Stomach (tissue), 9 donors: ENCODE results near the gene CPED1. TPM values are rescaled to one million over a fixed set of nuclear protein-coding genes. Genes with fewer than 3 reads are reported as not detected.
"Not testable (repeated sequence)": the region's sequence is repeated elsewhere in the genome, so short reads cannot be mapped to it uniquely, and the experiment has no call there.

Experiments
- DNase-seq, 2 donors: peaks; one replicate each; pipeline versions ENCODE4 v3.0.0 to v3.0.0-alpha.2; 2013 to 2019
- H3K27ac ChIP-seq, 5 donors: fragments of 200-600 bp in 4 of 5; sonication (generic) in 4 of 5; one replicate each; pipeline ENCODE4 v1.5.1; 2013 to 2019; ENCODE audit warnings: mild to moderate bottlenecking in 1 of 5, moderate library complexity in 1 of 5
- H3K27me3 ChIP-seq, 3 donors: fragments of 200-600 bp; sonication (generic); one replicate each; pipeline ENCODE4 v1.5.1; 2017 to 2019; ENCODE audit warnings: mixed run types in 1 of 3
- H3K36me3 ChIP-seq, 4 donors: fragments of 200-600 bp; sonication (generic); 1 replicate in 3 of 4; 2 replicates in 1 of 4; pipeline ENCODE4 v1.5.1; 2016 to 2019
- H3K4me1 ChIP-seq, 4 donors: fragments of 200-600 bp; sonication (generic); one replicate each; pipeline ENCODE4 v1.5.1; 2016 to 2019
- H3K4me3 ChIP-seq, 4 donors: fragments of 200-600 bp; sonication (generic) in 3 of 4; one replicate each; pipeline ENCODE4 v1.5.1; 2016 to 2019; ENCODE audit warnings: mild to moderate bottlenecking in 1 of 4
- H3K9me3 ChIP-seq, 4 donors: fragments of 200-600 bp; sonication (generic); one replicate each; pipeline ENCODE4 v1.5.1; 2016 to 2019
- CTCF ChIP-seq, 7 experiments: fragments of 450-650 bp in 4 of 7; fragments of 200-600 bp in 3 of 7; sonication (generic) in 3 of 7; IDR thresholded peaks; one replicate each; pipeline ENCODE4 v1.5.1; 2016 to 2019; ENCODE audit warnings: antibody characterized with exemption in 7 of 7, control low read depth in 2 of 7, mild to moderate bottlenecking in 1 of 7
- EP300 ChIP-seq: sonication (generic); formaldehyde crosslinking; IDR thresholded peaks from one replicate; pipeline ENCODE4 v1.6.1; 2017; ENCODE audit warnings: antibody characterized with exemption
- POLR2A ChIP-seq, 4 donors: fragments of 450-650 bp; IDR thresholded peaks; one replicate each; pipeline ENCODE4 v1.6.1; 2016; ENCODE audit warnings: antibody characterized with exemption in 4 of 4, control low read depth in 2 of 4, mild to moderate bottlenecking in 1 of 4, moderate library complexity in 1 of 4
- POLR2AphosphoS5 ChIP-seq, 3 donors: sonication (generic); formaldehyde crosslinking; IDR thresholded peaks; one replicate each; pipeline ENCODE4 v1.6.1; 2016; ENCODE audit warnings: antibody characterized with exemption in 3 of 3
- WGBS, 5 donors: extraction: QIAGEN DNeasy Blood & Tissue Kit in 3 of 5; methylation state at CpG; one replicate each; pipeline versions ENCODE4 v1.1.5 to v1.1.7; 2013 to 2018; 5-methylcytosine and 5-hydroxymethylcytosine counted together
- intact Hi-C: fragments of 100-400 bp; cut with DNase I; formaldehyde crosslinking; loops from one replicate; pipeline ENCODE4 v1.15.1; 2023; ENCODE audit warnings: low total_unique reads
- polyA plus RNA-seq, 3 donors: library from polyadenylated mRNA; stranded (reverse); fragments of 200-250 nt; gene quantifications; one replicate each; pipeline ENCODE4 v1.2.3, GENCODE V29; 2013
- total RNA-seq, 5 donors: library from RNA; depleted of rRNA; stranded (reverse); fragments of >200 nt; gene quantifications; one replicate each; pipeline versions ENCODE4 v1.1.0 to v1.2.3, GENCODE V29; 2014 to 2016
- donor health status: healthy with polysubstance abuse.
- donor health status: Bipolar disorder and iron deficiency.
- donor health status: healthy.

The CPED1 gene
- total and polyA plus RNA-seq, 8 donors = 3.0 to 58.7 (median 15.9) TPM

- intact Hi-C loops = no loop called here
- Histone ChIP-seq H3K4me1 (no peaks in the 10 kb centered on the region), H3K4me3 (no peak overlapping the region), H3K9me3 (peaks cover 0 to 12% (median 5%) of the 10 kb centered on the region in 4 donors), H3K27me3 (no peaks in the 10 kb centered on the region), H3K27ac (no peak overlapping the region), H3K36me3 (peaks cover 0 to 31% (median 13%) of the 10 kb centered on the region in 4 donors)
- DNase-seq = no peak
- no peak for TF ChIP-seq POLR2A (IDR thresholded peaks at IDR 0.05)
- no peak for TF ChIP-seq CTCF (IDR thresholded peaks at IDR 0.05)
- no peak for TF ChIP-seq EP300
- no peak for TF ChIP-seq POLR2AphosphoS5 (IDR thresholded peaks at IDR 0.05)
- WGBS, 5 donors = 81 to 90% (median 82%) methylated on average over 6 of the region's 6 CpGs
These were observed 298.5 kb downstream of the CPED1 start for GRCh38 chr7:121286742-121287734.

GRCh38 chr7:121288894-121289293, 300.4 kb downstream of the CPED1 start:
- Histone ChIP-seq H3K4me3 (no peak overlapping the region), H3K4me1 (no peaks in the 10 kb centered on the region), H3K9me3 (peaks cover 0 to 12% (median 5%) of the 10 kb centered on the region in 4 donors), H3K27me3 (no peaks in the 10 kb centered on the region), H3K27ac (no peak overlapping the region), H3K36me3 (peaks cover 0 to 34% (median 12%) of the 10 kb centered on the region in 4 donors)
- intact Hi-C loops = no loop called here
- DNase-seq = no peak
- TF ChIP-seq CTCF (IDR thresholded peaks at IDR 0.05) (no peak), POLR2AphosphoS5 (IDR thresholded peaks at IDR 0.05) (no peak), POLR2A (IDR thresholded peaks at IDR 0.05) (no peak), EP300 (no peak)

- DNase-seq, H3K4me1 ChIP-seq, H3K4me3 ChIP-seq, H3K9me3 ChIP-seq, H3K27me3 ChIP-seq, intact Hi-C loops, H3K27ac ChIP-seq: not testable (repeated sequence)
- peaks cover 0 to 28% (median 8%) of the 10 kb centered on the region in 4 donors for H3K36me3 ChIP-seq
- WGBS, 5 donors = 85 to 93% (median 88%) methylated on average over 5 of the region's 5 CpGs
These were observed 301.4 kb downstream of the CPED1 start for GRCh38 chr7:121289930-121290329.

GRCh38 chr7:121294448-121294992, 306.0 kb downstream of the CPED1 start:
- Histone ChIP-seq H3K9me3 (no peaks in the 10 kb centered on the region), H3K4me3 (no peak overlapping the region), H3K4me1 (no peaks in the 10 kb centered on the region), H3K36me3 (peaks cover 0 to 23% (median 5%) of the 10 kb centered on the region in 4 donors), H3K27me3 (no peaks in the 10 kb centered on the region), H3K27ac (no peak overlapping the region)
- intact Hi-C loops = no loop called here
- WGBS, 5 donors = 74 to 83% (median 76%) methylated on average over 2 of the region's 2 CpGs
- DNase-seq = no peak
- TF ChIP-seq EP300 = no peak
- TF ChIP-seq POLR2A (IDR thresholded peaks at IDR 0.05) = no peak

GRCh38 chr7:121297843-121298242, 309.3 kb downstream of the CPED1 start:
- Histone ChIP-seq H3K4me1 (no peaks in the 10 kb centered on the region), H3K27ac (no peak overlapping the region), H3K27me3 (no peaks in the 10 kb centered on the region), H3K9me3 (no peaks in the 10 kb centered on the region), H3K4me3 (no peak overlapping the region), H3K36me3 (peaks cover 0 to 17% (median 5%) of the 10 kb centered on the region in 4 donors)
- 24 to 46% (median 28%) methylated on average over 2 of the region's 2 CpGs for WGBS, 5 donors
- no peak for DNase-seq
- intact Hi-C loops = no loop called here
- TF ChIP-seq POLR2AphosphoS5 (IDR thresholded peaks at IDR 0.05) = no peak
- TF ChIP-seq POLR2A (IDR thresholded peaks at IDR 0.05) = no peak
- TF ChIP-seq EP300 = no peak
- no peak for TF ChIP-seq CTCF (IDR thresholded peaks at IDR 0.05)
